HG03469 (cell line): ENCODE measurements around the gene CTBP2.
A peak's percentile ranks its signal among the peaks of the same experiment; 100 is the strongest.
"Not testable (repeated sequence)": the region's sequence is repeated elsewhere in the genome, so short reads cannot be mapped to it uniquely, and the experiment has no call there.

Source experiments
- ATAC-seq: cut with Tn5 transposase; IDR thresholded peaks from one replicate; pipeline ENCODE4 v1.9.1; 2021; ENCODE audit warnings: mild to moderate bottlenecking, moderate library complexity, moderate number of reproducible peaks; ENCODE audit not compliant: unreplicated experiment

Gene CTBP2

DNA sequence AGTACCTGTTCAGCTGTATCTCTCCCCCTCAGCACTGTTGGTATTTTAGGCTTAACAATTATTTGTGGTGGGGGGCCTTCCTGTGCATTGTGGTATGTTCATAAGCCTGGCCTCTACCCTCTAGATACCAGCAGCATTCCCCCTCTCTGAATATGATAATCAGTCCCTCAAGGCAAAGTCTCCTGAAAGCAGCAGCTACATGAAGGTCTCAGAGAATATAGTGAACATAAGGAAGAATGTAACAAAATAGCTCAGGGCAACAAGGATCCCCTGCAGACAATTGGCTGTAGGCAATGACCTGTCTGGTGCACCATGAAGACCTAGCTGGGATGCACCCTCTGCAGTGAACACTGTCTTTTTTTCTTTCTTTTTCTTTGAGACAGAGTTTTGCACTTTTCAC, 86.4 kb downstream of the CTBP2 start:
- no peak for ATAC-seq

DNA sequence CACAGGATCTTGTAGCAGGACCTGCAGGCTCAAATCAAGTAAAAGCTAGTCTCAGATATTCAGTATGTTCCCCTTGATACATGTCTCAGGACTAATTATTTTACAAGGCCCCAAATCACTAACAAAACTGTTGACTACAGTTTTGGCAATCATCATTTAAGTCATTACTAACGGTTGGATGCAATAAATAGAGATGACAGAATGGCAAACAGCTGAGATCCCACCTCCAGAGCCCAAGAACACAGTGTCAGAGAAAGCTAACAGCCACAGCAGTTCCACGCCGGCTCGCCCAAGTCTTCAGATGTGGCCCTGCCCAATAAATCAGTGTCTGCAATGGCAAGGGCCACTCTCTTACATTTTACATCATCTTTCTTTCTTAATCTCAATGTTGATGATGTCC, 87.6 kb downstream of the CTBP2 start:
- ATAC-seq: no peak

DNA sequence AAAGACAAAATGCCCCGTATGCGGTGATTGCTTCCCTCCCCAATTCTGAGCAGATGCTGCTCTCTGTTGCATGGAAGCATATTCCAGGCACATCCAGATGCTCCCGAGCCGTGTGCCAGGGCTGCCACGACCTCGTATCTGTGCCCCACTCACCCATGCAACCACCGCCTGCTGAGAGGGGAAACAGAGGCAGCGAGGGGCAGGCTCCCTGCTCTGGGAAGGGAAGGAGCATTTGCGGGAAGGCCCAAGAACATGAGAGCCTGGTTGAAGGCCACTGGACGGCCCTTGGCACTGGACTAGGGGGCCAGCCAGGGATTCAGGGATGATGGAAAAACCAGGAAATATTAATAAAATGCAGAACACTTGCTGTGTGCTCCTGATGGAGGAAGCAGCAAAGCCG, 89.4 kb downstream of the CTBP2 start:
- ATAC-seq: no peak

- ATAC-seq: no peak
These were observed 92.0 kb downstream of the CTBP2 start for GRCh38 chr10:125068406-125068805.

DNA sequence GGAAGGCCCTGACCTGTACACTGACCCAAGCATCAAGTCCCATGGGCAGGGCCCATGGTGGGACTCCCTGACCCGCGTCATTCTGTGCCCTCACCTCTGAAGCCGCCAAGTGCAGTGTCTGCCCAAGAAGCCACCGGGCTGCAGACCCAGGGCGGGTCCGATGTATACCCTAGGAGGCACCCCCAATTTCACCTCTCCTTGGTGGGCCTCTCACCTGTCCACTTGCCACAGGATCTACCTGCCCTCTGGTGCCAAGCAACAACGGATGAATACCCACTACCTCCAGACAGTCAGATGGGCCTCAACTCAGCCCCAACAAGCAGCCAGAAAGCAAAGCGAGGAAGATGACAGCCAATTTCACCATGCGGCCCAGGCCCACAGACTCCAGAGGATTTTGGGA, 92.6 kb downstream of the CTBP2 start:
- ATAC-seq: no peak

DNA sequence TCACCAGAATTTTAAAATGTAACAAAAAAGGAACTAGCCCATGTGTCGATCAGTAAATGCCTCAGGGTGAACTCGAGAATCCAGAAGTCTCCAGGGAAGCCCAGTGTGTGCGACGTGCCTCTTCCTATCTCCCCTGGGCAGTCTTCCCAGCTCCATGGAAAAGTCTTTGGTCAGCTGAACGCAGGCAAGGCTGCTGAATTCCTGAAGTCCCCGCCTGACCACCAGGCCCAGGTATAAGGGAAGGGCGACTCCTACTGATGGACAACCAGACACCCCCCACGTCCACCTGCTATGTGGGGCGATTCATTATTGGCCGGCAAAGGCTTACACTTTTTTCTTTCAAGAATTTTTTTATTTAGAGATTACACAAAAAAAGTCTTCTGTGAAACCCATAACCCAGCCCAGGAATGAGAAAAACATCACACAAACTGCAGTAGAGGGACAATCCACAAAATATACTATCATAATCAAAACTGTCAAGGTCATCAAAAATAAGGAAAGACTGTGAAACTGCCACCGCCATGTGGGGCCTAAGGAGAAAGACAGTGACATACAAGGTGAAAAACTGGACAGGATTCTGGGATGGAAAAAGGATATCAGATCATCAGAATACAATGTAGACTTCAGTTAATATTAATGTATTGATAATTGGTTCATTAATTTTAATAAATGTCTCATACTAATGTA, 93.5 kb downstream of the CTBP2 start:
- no peak for ATAC-seq

DNA sequence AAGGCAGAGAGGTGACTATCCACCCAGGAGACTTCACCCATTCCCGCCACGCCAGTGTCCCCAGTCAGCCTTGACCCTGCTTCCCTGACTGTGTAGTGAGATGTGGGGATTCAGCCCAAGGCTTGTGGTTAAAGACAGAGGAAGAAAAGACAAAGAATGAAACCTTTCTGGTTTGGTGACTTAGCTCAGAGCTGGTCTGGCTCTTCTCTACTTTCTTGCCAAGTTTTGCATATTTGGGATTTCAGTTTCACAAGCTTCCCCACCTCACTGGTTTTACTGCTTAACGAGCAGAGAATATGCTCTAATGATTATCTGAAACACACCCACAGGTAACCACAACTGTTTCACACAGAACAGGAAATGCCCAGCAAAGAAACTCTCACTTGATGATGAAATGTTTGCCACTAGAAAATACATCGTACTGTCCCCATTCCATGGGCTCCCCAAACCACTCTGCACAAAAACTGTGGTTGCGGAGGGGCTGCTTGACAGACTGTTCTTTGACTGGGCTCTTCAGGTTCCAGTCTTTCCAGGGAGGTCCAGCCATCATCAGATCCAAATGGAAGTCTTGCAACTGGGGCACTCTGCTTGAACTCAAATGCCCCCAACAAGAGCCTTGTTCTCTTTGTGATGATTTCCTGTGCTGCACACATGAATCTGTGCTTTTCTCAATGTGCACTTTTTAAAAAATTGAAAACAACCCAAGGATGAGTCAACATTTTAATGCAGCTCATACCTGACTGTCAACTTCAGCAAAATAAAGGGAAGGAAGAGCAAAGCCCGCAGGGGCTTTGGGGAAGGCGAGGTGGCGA, 95.5 kb downstream of the CTBP2 start:
- ATAC-seq: peak; percentile 92

DNA sequence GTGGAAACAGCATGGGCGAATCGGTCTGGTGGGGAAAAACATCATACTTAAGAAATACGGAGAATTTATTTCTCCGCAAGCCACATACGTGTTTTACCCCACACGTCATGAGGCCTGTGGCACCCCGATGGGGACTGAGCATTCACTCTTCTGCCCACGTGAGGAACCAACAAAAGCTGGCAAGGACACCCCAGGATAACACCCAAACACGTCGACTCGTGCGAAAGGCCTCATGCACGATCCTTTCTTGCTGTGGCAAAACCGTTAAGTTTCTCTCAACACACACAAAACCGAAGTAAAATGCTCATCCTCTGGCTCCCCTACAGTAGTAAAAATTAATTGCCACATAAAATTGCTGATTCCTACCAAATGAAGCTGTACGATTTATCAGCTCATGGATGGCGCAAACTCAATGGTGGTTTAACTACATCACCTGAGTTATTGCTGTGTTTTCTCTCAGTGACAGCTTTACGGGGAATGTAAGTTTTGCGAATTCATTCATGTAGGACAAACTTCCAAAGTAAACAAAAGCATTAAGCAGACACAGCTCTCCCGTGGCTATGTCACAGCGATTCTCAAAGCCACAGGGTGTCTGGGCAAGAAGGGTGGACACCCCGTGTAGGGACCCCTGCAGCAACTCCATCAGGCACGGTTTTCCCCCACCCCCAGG, 97.0 kb downstream of the CTBP2 start:
- ATAC-seq: no peak

DNA sequence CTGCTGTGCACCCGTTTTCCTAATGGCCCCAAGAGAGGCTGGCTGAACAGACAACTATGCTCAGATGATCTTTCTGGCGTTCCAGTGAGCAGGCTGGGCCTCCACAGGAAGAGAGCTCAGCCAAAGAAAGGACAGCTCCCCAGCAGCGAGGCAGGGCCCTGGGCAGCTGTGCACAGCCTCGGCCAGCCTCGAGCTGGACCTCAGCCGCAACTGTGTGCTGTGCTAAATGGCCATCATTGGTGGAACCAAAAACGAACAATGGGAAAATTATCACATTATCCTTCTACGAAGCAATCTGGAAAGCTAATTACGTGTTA, 97.5 kb downstream of the CTBP2 start:
- no peak for ATAC-seq

DNA sequence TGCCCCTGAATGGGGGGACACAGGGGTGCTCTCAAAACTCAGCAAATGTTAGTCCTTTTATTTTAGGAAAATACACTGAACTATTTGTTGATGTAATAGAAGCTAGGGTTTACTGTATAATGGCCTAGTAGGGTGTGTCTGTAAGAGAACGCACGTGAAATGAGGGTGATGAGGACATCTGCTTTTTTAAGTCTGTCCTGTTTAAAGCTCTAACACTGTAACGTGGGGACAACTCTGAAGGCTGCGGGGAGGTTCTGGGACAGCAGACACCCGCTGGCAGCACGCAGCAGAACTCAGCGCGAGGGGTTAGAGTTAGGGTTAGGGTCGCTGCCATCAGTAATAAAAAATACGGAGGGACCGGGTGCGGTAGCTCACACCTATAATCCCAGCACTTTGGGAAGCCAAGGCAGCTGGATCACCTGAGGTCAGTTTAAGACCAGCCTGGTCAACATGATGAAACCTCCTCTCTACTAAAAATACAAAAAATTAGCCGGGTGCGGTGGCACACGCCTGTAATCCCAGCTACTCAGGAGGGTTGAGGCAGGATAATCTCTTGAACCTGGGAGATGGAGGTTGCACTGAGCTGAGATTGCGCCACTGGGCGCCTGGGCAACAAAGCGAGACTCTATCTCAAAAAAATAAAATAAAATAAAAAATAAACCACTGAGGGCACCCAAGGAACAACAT, 98.0 kb downstream of the CTBP2 start:
- ATAC-seq: no peak

- no peak for ATAC-seq
These were observed 98.7 kb downstream of the CTBP2 start for GRCh38 chr10:125061557-125062226.

DNA sequence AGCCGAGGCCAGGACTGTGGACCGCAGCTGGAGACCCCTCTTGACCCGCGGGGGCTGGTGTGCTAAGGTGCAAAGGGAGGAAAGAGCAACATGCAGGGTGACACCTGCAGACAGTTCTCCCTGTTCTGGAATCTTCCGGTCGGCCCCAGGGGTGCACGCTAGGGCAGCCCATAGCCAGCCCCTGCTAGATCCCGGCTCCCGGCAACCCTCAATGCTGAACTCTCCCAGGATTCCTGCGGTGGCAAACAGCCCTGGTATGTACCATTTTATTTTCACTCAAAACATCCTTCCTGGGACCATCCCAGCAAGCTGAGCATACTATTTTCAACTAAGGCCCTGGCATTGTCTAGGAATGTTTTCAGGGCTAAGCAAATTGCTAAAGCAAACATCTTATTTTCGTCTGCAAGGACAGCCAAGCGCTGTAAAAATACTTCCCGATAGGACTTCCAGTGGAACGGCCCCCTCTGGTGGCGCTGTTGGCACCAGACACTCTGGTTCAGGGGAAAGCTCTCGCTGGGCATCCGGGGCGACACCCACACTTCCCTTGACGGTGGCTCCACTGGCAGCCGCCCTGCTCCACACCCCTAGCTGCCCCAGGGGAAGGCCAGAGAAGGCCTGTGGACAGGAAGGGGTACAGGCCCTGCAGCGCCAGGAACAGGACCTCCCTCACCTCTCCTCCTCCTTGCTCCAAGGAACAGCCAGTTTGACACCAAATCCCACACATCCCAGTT, 99.4 kb downstream of the CTBP2 start:
- ATAC-seq: no peak

DNA sequence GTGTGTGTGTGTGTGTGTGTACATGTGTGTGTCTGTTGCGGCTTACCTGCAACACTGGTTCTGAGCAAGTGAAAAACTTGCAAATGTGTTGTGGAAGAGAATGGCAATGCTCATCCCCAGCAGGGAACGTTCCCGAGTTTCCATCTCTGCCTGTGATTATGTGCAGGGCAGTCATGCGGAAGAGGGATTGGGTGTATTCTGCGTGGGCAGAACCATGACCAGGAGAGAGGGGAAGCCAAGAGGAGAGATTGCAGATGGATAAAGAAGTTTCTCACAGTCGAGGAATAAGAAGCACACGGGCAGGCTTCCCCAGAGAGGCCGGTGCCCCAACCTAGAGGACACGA, 99.9 kb downstream of the CTBP2 start:
- no peak for ATAC-seq

GRCh38 chr10:125060026-125060425, 100.3 kb downstream of the CTBP2 start:
- ATAC-seq: no peak

- ATAC-seq: not testable (repeated sequence)
These were observed 101.0 kb downstream of the CTBP2 start for GRCh38 chr10:125059348-125059747.

- peak; percentile 35 for ATAC-seq
These were observed 103.0 kb downstream of the CTBP2 start for GRCh38 chr10:125057158-125058001.

- ATAC-seq: no peak
These were observed 103.9 kb downstream of the CTBP2 start for GRCh38 chr10:125056161-125057132.

- ATAC-seq: no peak
These were observed 104.9 kb downstream of the CTBP2 start for GRCh38 chr10:125055446-125055845.
